HG03521 (cell line): ENCODE results near the gene ALG11.
"Not testable (repeated sequence)": the region's sequence is repeated elsewhere in the genome, so short reads cannot be mapped to it uniquely, and the experiment has no call there.

Experiments used
- ATAC-seq: cut with Tn5 transposase; IDR thresholded peaks from one replicate; pipeline ENCODE4 v1.9.1; 2021; ENCODE audit warnings: mild to moderate bottlenecking, moderate library complexity; ENCODE audit not compliant: unreplicated experiment

ALG11 gene, protein sequence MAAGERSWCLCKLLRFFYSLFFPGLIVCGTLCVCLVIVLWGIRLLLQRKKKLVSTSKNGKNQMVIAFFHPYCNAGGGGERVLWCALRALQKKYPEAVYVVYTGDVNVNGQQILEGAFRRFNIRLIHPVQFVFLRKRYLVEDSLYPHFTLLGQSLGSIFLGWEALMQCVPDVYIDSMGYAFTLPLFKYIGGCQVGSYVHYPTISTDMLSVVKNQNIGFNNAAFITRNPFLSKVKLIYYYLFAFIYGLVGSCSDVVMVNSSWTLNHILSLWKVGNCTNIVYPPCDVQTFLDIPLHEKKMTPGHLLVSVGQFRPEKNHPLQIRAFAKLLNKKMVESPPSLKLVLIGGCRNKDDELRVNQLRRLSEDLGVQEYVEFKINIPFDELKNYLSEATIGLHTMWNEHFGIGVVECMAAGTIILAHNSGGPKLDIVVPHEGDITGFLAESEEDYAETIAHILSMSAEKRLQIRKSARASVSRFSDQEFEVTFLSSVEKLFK

DNA sequence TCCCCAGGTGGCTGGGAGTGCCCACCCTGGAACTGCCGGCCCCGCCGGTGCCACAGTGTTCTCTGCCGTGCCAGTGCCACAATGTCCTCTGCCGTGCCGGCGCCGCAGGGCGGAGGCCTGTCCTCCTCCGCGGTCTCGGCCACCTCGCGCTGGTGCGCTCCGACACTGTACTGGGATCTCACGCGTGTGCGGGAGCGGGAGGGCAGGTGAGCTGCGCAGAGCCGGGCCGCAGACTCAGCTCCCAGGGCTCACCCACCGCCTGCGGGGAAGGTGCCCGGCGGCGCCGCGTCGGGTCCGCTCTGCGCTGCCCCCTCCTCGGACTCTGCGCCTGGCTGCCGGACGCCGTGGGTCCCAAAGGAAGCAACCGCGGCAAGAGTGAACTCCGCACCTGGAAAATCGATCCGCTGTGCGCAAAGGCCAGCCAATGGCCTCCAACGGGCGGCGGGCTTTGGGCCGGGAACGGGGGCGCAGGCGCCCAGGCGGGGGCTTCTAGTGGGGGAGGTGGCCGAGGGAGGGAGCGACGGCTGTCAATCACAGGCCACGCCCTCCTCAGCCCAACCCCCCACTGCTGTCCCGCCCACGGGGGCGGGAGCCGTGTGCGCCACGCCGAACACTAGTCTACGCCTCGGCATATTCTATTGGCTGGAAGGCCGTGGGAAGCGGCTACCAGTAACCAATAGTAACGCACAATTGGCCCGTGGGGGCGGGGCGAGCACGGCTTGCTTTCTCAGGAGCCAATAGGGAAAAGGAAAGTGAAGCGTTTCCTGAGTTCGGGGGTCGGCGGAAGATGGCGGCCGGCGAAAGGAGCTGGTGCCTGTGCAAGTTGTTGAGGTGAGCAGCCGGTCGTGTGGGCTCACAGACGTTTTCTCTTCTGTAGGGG is at the start of gene ALG11:
TSS of gene ALG11 (plus strand) at position 767 of the 880 bp plus-strand sequence. CDS start at position 788, 21 bp downstream.
- peak; percentile 100 for ATAC-seq

DNA sequence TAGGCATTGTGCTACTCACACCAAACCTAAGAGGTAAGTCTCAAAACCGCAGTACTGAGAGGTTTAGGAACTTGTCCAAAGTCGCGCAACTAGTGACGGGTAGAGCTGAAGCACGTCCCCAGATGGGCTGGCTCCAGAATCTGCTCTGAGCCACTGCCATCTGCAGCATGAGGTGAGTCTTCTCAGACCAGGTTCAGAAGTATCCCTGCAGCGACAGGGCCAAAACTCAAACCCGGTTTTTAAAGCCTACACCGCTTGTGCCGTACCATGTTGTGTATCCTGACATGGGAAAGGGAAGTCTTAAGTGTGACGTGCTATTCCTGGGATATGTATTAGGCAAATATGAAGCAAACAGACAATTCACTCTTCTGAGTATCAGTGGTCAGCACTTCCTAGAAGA is 46.0 kb upstream of the ALG11 start:
- no peak for ATAC-seq

DNA sequence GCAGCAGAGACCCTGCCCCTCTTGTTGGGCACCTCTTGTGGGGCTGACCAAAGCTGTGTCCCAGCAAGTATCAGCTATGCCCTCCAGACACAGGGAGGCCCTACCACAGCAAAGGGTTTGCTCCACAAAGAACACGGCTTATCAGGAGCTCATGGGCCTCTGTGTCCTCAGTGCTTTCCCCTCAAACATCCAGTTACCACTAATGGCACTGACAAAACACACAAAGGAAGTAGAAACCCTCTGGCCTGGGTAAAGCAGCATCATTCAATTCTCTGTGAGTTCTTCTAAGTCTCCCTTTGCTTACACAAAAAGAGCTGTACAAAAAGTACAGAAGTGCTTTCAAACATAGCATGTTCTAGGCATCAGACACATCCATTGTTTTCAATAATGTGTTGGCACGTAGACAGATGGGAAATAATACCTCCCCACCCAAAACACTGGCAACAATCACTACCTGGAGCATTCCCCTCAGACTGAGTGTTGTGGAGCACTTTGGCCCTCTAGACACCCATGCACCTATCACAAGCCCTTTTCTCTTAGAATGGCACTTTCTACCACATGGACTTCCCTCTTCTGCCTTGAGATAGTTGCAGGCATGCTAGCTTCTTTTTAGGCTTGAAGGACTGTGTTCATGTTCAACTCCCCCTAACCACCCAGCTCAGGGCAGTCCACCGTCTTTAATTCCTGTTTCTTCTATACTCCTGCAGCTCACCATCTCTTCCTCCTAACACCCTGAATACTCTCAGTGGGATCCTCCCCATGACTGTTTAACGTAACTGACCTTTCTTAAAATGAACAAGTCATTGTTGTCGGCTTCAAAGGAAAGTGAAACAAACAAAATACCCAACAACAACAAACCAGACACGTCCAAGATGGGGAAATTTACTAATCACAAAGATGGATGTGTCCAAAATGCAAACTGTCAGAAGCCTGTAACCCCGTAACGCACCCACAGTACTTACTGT is 44.4 kb upstream of the ALG11 start:
- ATAC-seq, result no peak

DNA sequence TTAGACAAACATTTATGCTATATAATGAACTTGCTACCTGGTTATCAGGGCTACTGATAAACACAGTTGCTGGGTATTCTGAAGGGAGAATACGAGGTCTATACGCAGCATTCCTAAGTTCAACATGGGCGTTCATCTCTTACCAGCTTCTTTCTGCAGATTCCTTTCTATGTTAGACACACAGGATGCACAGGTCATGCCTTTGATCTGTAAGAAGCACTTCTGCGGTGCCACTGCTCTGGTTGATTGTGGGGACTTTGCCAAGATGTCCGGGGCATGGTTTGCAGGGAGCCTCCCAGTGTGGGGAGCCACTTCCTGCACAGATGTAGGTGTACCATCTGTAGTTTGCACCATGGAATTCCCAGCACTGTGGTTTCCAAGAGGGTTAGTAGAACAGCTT is 41.8 kb upstream of the ALG11 start:
- ATAC-seq, result no peak

DNA sequence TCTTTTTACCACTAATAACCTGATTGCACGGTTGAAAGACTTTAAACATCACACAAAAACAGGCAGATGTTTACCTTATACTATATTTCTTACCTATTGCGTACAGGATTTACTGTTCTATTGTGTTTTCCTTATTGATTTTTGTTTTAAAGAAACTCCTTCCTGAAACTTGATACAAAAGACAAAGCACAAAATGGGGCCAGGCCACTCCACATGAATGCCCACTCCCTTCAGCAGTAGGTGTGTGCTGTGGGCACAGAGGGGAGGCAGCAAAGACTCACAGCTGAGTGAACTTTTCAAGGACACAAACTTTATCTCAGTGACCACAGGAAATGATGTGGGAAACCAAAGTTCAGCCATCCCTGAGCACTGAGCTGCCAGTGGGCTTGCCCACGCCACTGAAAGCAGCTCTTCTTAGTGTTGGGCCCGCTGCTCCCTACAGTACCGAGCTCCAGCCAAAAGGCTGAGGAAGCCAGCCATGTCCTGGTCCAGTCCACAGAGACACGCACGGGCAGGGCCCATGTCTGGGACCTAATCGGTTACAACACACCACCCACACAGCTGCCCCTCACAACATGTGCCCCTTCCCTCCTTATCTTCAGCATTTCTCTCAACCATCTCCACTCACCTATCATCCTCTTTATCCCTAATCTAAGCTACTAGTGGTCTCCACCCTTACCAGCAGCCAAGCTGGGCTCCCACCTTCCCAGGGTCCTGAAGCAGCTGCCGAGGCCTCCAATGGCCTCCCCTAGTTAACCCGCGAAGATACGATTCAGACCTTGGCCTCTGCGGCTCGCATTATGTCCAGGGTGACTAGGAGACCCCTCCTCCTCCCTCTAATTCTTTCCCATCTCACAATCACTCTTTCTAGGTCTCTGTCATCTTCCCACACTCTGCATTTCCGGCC is 40.4 kb upstream of the ALG11 start:
- ATAC-seq, result no peak

DNA sequence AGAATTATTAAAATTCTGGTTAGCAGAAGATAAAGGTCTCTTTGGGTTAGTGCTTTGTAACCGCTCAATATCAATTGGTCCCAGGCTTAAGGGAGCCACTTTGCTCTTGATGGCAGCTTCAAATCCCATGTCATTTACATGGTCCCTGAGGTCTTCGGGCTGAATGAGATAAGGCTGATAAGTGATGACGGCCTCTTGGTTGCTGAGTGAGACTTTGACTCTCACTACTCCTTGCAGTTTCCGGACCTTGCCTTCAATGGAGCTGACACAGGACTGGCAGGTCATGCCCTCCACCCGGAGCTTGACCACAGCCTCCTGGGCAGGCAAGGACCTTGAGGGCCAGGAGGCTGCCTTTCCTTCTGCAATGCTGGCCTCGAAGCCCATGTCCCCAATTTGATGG is 37.7 kb upstream of the ALG11 start:
- ATAC-seq, result no peak

DNA sequence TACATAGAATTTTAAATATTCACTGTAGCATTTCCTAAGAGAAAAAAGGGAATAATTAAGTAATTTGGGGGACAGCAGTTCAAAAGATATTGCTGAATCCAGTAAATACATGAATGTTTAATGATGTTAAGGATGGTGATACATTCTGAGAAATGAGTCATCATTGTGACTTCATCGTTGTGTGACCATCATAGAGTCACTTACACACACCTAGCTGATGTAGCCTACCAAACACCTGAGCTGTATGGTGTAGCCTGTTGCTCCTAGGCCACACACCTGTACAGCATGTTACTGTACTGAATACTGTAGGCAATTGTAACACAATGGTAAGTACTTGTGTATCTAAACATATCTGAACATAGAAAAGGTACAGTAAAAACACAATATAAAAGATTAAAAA is 35.8 kb upstream of the ALG11 start:
- no peak for ATAC-seq

DNA sequence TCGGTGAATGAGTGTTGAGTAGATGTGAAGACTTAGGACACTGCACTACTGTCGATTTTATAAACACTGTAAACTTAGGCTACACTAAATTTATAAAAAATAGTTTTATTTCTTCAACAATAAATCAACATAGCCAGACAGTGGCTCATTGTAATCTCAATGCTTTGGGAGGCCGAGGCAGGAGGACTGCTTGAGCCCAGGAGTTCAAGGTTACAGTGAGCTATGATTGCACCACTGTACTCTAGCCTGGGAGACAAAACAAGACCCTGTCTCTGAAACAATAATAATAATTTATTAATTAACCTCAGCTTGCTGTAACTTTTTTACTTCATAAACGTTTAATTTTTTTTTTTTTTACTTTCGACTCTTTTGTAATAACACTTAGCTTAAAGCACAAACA is 35.3 kb upstream of the ALG11 start:
- ATAC-seq, result no peak

DNA sequence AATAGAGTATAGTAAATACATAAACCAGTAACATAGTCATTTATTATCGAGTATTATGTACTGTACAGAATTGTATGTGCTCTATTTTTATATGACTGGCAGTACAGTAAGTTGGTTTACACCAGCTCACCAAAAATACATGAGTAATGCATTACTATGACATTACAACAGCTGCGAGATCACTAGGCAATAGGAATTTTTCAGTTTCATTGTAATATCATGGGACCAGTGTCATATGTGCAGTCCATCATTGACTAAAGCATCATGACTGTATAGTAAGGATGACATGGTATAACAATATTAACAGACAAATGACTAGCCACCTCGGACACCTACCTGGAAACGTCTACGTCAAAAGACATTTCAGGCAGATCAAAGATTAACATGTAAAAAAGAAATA is 34.6 kb upstream of the ALG11 start:
- ATAC-seq, result no peak

DNA sequence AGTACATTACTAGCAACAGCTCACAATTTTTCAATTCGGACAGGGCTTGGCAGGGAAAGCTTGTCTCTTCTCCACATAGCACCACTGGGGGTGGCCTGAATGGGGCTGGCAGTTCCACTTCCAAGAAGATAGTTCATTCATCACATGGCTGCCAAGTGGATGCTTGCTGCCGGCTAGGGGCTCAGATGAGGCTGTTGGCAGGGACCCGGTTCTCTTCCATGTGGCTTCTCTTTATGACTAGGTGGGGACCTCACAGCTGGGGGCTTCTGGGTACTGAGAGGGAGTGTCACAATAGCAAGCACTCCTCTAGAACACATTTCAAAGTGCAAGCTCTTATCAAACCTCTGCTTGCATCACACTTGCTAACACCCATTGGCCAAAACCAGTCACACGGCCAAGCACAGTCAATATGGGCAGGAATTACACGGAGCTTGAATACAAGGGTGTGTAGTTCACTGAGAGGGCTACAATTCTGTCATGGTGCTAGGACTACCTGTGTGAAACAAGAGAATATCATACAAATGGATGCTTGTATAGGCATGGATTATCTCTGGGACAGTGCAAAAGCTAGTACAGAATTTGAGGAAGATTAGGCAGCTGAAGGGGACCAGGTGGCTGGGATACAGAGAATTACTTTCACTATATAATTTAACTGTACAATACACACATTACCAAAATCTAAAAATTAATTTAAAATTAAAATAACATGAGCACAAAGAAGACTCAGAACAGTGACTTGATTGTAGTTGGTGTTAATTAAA is 33.2 kb upstream of the ALG11 start:
- ATAC-seq, result no peak

DNA sequence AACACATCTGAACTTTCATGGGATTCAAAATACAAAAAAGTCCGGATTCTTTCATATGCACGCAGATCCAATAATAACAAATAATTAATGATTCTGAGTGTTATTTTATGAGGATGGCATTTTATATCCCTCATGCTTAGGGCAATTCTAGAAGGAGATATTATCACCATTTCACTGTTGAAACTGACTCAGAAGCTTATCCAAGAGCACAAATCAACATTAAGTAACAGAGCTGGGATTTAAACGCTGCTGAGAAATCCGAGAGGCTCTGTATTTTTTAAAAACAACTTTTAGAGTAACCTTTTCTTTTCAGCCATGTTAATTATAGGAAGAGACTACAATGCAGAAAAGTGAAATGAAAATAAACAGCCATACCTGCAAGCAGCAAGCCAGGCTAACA is 31.3 kb upstream of the ALG11 start:
- ATAC-seq, result no peak

DNA sequence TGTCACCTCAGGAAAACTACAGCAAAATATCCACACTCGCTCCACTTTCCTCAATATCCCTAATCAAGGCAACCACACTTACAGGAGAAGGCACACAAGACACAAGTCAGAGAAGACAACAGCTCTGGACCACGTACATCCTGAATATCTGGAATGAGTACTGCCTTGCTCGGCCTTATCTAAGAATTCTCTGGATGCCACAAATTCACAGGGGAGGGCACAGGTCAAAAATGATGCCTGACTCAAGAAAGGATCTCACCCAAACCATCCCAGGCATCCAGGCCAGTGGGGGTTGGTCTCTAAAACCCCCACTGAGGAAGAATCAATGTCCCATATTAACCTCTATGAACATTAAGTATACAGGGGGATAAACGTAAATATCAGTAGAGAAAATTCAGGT is 30.8 kb upstream of the ALG11 start:
- no peak for ATAC-seq

DNA sequence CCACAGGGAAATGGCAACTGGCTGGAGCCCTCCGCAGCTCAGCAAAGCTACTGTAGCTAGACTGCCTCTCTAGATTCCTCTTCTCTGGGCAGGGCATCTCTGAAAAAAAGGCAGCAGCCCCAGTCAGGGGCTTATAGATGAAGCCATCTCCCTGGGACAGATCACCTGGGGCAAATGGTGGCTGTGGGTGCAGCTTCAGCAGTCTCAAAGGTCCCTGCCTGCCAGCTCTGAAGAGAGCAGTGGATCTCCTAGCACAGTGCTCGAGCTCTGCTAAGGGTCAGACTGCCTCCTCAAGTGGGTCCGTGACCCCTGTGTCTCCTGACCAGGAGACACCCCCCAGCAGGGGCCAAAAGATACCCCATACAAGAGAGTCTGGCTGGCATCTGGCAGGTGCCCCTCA is 28.9 kb upstream of the ALG11 start:
- not testable (repeated sequence) for ATAC-seq

DNA sequence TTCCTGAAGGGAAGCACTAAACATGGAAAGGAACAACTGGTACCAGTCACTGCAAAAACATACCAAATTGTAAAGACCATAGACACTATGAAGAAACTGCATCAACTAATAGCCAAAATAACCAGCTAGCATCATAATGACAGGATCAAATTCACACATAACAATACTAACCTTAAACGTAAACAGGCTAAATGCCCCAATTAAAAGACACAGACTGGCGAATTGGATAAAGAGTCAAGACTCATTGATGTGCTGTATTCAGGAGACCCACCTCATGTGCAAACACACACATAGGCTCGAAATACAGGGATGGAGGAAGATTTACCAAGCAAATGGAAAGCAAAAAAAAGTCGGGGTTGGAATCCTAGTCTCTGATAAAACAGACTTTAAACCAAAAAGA is 27.3 kb upstream of the ALG11 start:
- ATAC-seq, result not testable (repeated sequence)

DNA sequence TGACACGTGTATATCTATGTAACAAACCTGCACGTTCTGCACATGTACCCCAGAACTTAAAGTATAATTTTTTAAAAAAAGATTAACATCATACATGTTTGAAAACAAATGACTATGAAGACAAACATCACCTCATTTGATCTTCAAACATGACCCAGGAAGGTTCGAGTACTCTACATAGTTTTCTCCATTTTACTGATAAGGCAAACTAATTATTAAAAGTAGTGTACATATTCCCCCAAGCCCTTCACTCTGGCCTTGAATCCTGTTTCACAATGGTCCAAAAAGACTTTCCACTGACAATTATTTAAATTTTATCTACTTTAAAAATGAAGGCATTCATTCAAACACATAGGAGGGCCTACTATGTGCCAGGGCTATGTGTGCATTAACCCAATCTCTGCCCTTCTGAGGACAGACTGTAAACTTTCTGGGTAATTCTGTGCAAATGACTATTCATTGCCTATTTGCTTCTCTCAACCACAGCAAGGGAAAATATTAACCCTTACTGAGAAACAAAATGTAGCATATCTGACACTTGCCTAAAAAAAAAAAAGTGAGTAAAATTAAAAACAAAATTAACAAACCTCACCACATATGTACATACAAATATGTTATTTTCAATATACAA is 23.1 kb upstream of the ALG11 start:
- no peak for ATAC-seq

DNA sequence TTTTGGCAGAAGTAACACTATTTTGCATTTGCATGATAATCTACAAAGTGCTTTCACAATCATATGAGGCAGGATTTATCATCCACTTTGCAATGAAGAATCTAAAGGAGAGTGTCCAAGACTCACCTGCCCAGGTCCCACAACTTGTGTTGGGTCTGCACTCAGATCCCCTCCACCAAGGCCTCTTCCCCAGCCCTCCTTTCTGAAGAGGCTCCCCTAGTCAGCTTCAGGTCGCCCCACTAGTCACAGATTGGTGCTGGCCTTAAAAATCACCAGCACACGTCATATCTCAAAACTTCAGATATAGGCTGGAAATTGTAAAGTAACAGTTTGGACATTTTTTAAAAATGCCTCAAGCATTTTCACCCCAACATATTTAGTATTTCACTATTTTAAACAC is 18.5 kb upstream of the ALG11 start:
- ATAC-seq, result no peak

DNA sequence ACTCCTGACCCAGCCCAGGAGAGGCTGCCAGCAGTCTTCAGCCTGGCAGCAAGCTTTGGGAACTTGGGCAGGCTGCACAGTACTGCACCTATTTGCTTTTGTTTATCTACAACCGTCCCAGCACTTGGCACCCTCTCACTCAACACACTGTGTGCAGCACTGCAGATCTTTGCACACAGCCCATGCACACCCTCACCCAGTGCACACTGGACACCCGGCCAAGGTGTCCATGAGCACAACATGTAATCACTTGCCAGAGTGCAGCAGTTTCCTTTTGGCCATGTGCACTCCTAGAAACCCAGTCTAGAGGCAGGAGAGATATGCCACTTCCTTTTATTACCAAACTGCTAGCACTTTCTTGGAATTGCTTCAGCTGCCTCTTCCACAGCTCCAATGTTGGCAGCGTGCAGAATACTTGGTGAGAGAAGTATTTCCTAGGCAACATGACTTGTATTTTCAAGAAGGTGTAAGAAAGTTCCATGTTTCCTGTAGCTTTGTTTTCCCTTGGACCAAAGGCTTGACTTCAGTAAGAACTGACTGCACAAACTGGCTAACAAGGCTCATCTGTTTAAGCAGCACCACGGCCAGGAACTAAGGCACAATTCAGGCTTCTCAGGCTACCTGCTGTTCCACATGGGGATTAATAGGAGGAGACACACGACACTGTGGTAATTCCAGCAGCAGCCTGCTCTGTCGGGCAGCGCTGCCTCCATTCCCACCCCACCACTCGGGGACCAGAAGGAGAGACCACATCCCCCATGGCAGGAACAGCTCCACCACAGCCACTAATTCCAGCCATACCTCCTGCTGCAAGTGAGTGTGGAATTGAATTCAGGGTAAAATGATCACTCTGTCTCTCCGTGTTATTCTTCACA is 16.3 kb upstream of the ALG11 start:
- no peak for ATAC-seq

DNA sequence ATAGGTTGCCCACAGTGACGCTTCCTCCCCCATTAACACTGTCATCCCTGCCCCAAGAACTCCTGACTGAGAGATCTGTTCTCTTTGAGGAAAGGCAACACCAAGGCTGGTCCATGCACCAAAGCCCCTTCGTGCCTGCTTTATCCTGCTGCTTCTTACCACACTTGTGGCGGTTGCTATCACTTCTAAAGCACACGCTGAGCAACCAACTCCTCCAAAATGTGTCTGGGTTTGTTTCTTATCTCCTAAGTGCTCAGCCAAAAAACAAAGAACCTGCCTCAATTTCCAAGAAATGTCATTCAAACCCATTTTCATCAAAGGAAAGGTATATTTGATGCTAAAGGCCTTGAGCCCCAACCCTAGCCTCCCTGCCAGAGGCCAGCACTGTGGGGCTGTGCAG is 15.6 kb upstream of the ALG11 start:
- ATAC-seq, result no peak
